Urinary bladder (tissue), 4 donors: ENCODE results near the gene SCAMP3. TPM values are rescaled to one million over a fixed set of nuclear protein-coding genes. Genes with fewer than 3 reads are reported as not detected.

Source experiments
- DNase-seq: peaks from one replicate; pipeline ENCODE4 v3.0.0-alpha.2; 2015; ENCODE audit errors: extremely low spot score
- H3K27ac ChIP-seq: one replicate; pipeline ENCODE4 v1.5.1; 2013; ENCODE audit warnings: low read depth, mild to moderate bottlenecking, moderate library complexity
- H3K36me3 ChIP-seq: one replicate; pipeline ENCODE4 v1.6.1; 2013; ENCODE audit warnings: mild to moderate bottlenecking, moderate library complexity; ENCODE audit not compliant: insufficient read depth
- H3K4me1 ChIP-seq: one replicate; pipeline ENCODE4 v1.6.1; 2013; ENCODE audit warnings: mild to moderate bottlenecking, moderate library complexity; ENCODE audit not compliant: insufficient read depth
- H3K4me3 ChIP-seq: one replicate; pipeline ENCODE4 v1.5.1; 2013; ENCODE audit warnings: low read depth, low read length
- WGBS: extraction: QIAGEN DNeasy Blood & Tissue Kit; methylation state at CpG from one replicate; pipeline ENCODE4 v1.1.7; 2013; 5-methylcytosine and 5-hydroxymethylcytosine counted together
- polyA plus RNA-seq: library from polyadenylated mRNA; stranded (reverse); fragments of 200-250 nt; gene quantifications from one replicate; pipeline ENCODE4 v1.2.3, GENCODE V29; 2013
- total RNA-seq: library from RNA; depleted of rRNA; stranded (reverse); fragments of >200 nt; gene quantifications from one replicate; pipeline ENCODE4 v1.2.3, GENCODE V29; 2014
- donor health status: healthy with polysubstance abuse.
- donor health status: healthy.

Gene SCAMP3
- 13.1 TPM for total RNA-seq
- 74.9 TPM for polyA plus RNA-seq

- Histone ChIP-seq H3K4me3 (peak within 1 kb of the TSS; percentile 61), H3K27ac (peak within 1 kb of the TSS; percentile 60), H3K4me1 (no peaks in the 10 kb centered on the region), H3K36me3 (peaks cover 7% of the 10 kb centered on the region)
- under 1% methylated on average over 47 of the region's 47 CpGs for WGBS
- DNase-seq: peak; percentile 98
Observed at GRCh38 chr1:155261852-155262673, at the start of gene SCAMP3. Gene SCAMP3 (minus strand): TSS chr1:155262360. CDS start chr1:155262151, 209 bp downstream.

GRCh38 chr1:155309423-155310021, 47.4 kb upstream of the SCAMP3 start:
- 18% methylated on average over 11 of the region's 11 CpGs for WGBS
- Histone ChIP-seq H3K4me3 (peak overlapping the region; percentile 70), H3K4me1 (peaks cover 3% of the 10 kb centered on the region), H3K27ac (no peak overlapping the region), H3K36me3 (no peaks in the 10 kb centered on the region)
- DNase-seq: no peak

- peak within 1 kb of the TSS; percentile 68 for H3K27ac ChIP-seq
- no peaks in the 10 kb centered on the region for H3K36me3 ChIP-seq
- H3K4me3 ChIP-seq: peak within 1 kb of the TSS; percentile 70
- H3K4me1 ChIP-seq: peaks cover 3% of the 10 kb centered on the region
- under 1% methylated on average over 51 of the region's 51 CpGs for WGBS
- peak; percentile 98 for DNase-seq
Observed at GRCh38 chr1:155308493-155309422, 46.6 kb upstream of the SCAMP3 start, which contains the start of gene FDPS. Gene FDPS (plus strand): TSS chr1:155308866. CDS start chr1:155309790, 924 bp downstream.

- H3K36me3 ChIP-seq: no peaks in the 10 kb centered on the region
- H3K27ac ChIP-seq: no peak overlapping the region
- peaks cover 3% of the 10 kb centered on the region for H3K4me1 ChIP-seq
- H3K4me3 ChIP-seq: no peak overlapping the region
- 37% methylated on average over 6 of the region's 6 CpGs for WGBS
- DNase-seq: no peak
Observed at GRCh38 chr1:155307247-155307740, 45.1 kb upstream of the SCAMP3 start.

- WGBS: 72% methylated on average over 7 of the region's 7 CpGs
- Histone ChIP-seq H3K4me3 (no peak overlapping the region), H3K4me1 (peaks cover 3% of the 10 kb centered on the region), H3K36me3 (no peaks in the 10 kb centered on the region), H3K27ac (no peak overlapping the region)
- DNase-seq: no peak
Observed at GRCh38 chr1:155305881-155306391, 43.8 kb upstream of the SCAMP3 start.

- no peak overlapping the region for H3K4me3 ChIP-seq
- H3K27ac ChIP-seq: no peak overlapping the region
- no peak for DNase-seq
- no peaks in the 10 kb centered on the region for H3K36me3 ChIP-seq
- H3K4me1 ChIP-seq: peaks cover 1% of the 10 kb centered on the region
- WGBS: 78% methylated on average over 11 of the region's 11 CpGs
Observed at GRCh38 chr1:155304558-155305063, 42.5 kb upstream of the SCAMP3 start.

GRCh38 chr1:155301342-155301841, 39.2 kb upstream of the SCAMP3 start, which contains the start of gene PKLR:
Gene PKLR (minus strand): TSS chr1:155301438. CDS start chr1:155301395, 43 bp downstream.
- H3K27ac ChIP-seq: no peak within 1 kb of the TSS
- no peaks in the 10 kb centered on the region for H3K4me1 ChIP-seq
- no peak within 1 kb of the TSS for H3K4me3 ChIP-seq
- WGBS: 82% methylated on average over 5 of the region's 5 CpGs
- DNase-seq: no peak
- H3K36me3 ChIP-seq: no peaks in the 10 kb centered on the region

- WGBS: 86% methylated on average over 9 of the region's 9 CpGs
- H3K4me3 ChIP-seq: no peak overlapping the region
- H3K36me3 ChIP-seq: no peaks in the 10 kb centered on the region
- H3K27ac ChIP-seq: no peak overlapping the region
- no peak for DNase-seq
- H3K4me1 ChIP-seq: no peaks in the 10 kb centered on the region
Observed at GRCh38 chr1:155300553-155301329, 38.6 kb upstream of the SCAMP3 start.

GRCh38 chr1:155300024-155300423, 37.9 kb upstream of the SCAMP3 start:
- Histone ChIP-seq H3K4me1 (no peaks in the 10 kb centered on the region), H3K4me3 (no peak overlapping the region), H3K27ac (no peak overlapping the region), H3K36me3 (no peaks in the 10 kb centered on the region)
- no peak for DNase-seq
- WGBS: 90% methylated on average over 8 of the region's 8 CpGs

GRCh38 chr1:155297384-155297783, 35.2 kb upstream of the SCAMP3 start:
- Histone ChIP-seq H3K4me1 (no peaks in the 10 kb centered on the region), H3K27ac (no peak overlapping the region), H3K4me3 (no peak overlapping the region), H3K36me3 (no peaks in the 10 kb centered on the region)
- DNase-seq: no peak
- WGBS: 66% methylated on average over 7 of the region's 7 CpGs

- Histone ChIP-seq H3K4me1 (no peaks in the 10 kb centered on the region), H3K36me3 (no peaks in the 10 kb centered on the region), H3K4me3 (no peak overlapping the region), H3K27ac (no peak overlapping the region)
- no peak for DNase-seq
- 71% methylated on average over 3 of the region's 3 CpGs for whole genome bisulfite sequencing
Observed at GRCh38 chr1:155296661-155297060, 34.5 kb upstream of the SCAMP3 start.

GRCh38 chr1:155295942-155296267, 33.7 kb upstream of the SCAMP3 start:
- WGBS: 86% methylated on average over 7 of the region's 7 CpGs
- Histone ChIP-seq H3K4me1 (no peaks in the 10 kb centered on the region), H3K36me3 (no peaks in the 10 kb centered on the region), H3K4me3 (no peak overlapping the region), H3K27ac (no peak overlapping the region)
- no peak for DNase-seq
